GM18526 (cell line): ENCODE data around the gene DOK3.
A peak's percentile ranks its signal among the peaks of the same experiment; 100 is the strongest.

ENCODE experiments used
- POLR2A ChIP-seq: IDR thresholded peaks from 3 replicates; pipeline ENCODE4 v1.6.1; 2011; ENCODE audit not compliant: insufficient read length; ENCODE audit errors: extremely low read depth

The DOK3 gene

DNA sequence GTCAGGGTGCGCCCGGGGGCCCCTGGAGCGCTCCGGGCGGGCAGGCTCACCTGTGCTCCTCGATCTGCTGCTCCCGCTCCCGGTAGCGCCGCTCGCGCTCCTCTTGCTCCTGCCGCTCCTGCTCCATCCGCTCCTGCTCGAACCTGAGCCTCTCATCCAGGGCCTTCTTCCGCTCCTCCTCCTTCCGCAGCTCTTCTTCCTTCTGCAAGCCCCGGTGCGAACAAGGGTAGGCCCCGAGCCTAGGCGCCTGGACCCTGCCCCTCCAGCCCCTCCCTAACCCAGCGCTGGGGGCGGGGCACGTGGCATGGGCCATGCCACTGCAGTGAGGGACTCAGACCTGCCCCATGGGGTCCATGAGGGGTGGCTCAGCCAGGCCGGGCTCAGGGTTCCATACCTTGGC lies 42.8 kb downstream of the DOK3 start:
- no peak for TF ChIP-seq POLR2A

DNA sequence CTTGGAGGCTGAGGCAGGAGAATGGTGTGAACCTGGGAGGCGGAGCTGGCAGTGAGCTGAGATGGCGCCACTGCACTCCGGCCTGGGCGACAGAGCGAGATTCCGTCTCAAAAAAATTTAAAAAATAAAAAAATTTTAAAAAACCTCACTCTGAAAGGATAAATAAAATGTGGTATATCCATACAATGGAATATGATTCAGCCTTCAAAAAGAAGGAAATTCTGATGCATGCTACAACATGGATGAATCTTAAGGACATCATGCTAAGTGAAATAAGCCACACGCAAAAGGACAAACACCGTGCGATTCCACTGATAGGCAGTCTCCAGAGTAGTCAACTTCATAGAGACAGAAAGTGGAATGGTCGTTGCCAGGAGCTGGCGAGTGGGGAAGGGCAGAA lies 44.6 kb downstream of the DOK3 start:
- TF ChIP-seq POLR2A = no peak

DNA sequence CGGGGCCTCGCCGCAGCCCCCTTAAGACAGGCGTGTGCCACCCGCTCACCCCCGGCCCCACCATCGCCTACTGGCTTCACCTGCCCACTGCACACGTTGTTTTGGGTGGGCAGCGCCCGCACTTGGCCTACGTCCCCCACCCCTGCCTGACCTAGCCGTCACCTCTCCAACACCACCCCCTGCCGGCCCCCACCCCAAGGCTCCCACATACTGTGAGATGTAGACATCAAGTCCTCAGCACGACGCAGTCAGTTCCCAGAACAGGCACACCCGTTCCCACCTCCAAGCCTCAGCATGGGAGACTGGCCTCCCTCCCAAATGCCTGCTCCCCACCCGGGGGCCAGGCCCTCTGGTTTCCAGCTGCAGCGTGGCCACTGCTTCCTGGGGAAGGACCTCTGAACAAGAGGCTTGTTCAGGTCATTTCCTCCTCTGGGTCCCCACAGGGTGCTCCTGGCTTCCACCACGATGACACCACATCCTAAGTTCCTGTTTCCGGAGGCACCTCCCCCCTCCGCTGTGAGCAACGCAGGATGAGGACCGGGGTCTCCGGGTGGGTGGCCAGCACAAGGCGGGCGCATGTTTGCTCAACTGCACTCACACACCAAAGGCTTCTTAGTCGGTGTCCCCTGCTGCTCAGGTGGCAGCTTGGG lies 47.5 kb downstream of the DOK3 start:
- no peak for TF ChIP-seq POLR2A

DNA sequence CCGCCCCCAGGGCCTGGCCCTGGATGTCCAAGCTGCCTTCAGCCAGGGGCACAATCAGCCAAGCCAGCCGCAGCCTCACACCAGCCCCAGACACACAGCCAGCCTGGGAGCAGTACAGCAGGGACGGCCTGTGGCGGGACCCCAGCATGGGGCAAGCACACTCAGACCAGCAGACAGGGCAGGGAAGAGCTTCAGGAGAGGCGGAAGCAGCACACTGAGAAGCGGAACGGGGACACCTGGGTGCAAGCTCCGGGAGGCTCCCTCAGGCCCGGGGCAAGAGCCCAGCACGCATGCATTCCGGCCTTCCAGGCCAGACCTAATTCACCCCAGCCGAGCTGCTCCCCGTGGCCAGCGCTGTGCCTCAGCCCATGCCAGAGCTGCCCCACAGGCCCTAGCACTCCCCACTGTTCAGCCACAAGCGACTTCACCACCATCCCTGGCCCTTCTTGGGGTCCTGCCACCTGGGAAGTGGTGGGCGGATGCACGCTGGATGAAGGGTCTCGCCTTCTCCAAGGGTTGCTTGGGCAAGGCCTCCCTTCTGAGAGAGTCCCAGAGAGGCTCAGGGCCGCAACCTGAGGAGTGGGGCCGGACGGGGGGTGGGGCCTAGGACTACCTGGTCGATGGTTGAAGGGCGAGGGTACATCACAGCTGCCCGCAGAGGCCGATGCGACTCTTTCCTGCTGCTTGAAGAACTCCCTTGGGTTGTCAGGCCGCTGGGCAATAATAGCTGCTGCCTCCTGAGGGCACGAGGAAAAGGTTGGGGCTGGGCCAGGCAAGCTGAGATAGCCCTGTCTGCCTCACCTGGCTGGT lies 49.6 kb downstream of the DOK3 start:
- TF ChIP-seq POLR2A = no peak

DNA sequence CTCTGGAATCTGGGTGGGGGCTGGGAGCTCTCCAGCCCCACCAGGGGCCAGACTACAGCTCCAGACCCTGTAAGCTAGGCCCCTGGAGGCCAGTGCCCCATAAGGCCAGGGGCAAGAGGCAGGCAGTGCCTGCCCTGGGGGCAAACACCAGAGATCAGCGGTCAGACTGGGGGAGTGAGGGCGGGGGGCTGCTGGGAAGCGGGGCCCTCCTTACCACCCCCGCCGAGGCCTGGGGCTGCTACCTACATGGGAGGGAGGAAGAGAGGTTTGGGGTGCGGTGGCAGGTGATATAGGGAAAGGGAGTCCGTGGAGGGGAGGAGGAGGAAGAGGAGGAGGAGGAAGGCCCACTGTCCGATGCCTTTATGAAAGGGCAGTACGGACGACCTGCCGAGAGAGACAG lies 50.3 kb downstream of the DOK3 start:
- TF ChIP-seq POLR2A = no peak

DNA sequence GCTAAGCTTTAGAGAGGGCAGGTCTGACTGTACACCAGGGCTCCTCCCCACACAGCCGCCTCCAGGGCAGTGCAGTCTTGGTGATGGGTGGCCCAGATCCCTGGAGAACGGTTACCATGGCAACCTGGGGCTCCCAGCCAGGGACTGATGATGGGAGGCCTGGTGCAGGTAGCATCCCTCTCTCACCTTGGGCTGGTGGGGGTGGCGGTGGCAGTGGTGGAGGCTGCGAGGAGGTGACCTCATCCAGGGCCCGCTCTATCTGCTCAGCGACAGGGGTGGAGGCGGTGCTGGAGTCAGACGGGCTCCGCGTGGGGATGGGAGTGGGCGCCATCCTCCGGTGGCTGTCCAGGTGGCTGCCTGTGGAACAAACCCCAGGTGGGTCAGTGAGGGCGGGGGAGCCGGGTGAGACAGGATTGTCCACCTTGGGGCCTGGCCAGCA lies 50.7 kb downstream of the DOK3 start:
- no peak for TF ChIP-seq POLR2A

DNA sequence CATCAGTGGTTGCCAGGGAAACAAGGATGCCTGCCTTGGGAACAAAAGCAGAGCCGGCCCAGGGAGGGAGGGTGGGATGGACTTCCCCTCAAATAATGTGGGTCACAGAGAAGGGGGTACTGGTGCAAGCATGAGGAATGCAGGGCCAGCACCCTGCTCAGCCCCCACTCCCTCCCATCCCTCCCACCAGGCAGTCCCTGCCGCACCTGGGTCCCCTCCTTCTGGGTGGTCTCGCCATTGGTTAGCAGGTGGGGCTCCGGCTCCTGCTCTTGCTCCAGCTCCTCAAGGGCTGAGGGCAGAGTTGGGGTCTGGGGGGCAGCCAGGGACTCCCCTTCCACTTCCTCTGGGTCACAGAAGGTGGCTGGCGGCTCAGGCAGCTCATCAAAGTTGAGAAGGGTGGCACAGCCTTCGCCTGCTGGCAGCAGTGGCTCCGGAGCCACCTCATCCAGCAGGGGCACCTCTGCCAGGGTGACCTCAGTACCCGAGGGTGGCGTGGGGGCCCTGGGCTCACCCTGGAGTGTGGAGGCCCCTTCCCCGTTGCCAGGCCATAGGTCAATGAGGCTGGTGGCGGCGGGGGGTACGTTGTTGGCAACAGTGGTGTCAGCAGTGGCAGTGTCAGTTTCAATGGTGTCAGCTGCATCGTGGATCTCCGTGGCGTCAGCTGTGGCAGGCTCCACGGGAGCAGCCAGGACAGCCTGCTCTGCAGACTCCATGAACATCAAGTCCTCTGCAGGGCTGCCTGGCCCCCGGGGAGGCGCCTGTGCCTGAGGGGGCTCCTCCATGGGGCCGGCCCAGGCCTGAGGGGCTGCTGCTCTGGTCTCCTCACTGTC lies 51.6 kb downstream of the DOK3 start:
- peak; percentile 6 for TF ChIP-seq POLR2A

DNA sequence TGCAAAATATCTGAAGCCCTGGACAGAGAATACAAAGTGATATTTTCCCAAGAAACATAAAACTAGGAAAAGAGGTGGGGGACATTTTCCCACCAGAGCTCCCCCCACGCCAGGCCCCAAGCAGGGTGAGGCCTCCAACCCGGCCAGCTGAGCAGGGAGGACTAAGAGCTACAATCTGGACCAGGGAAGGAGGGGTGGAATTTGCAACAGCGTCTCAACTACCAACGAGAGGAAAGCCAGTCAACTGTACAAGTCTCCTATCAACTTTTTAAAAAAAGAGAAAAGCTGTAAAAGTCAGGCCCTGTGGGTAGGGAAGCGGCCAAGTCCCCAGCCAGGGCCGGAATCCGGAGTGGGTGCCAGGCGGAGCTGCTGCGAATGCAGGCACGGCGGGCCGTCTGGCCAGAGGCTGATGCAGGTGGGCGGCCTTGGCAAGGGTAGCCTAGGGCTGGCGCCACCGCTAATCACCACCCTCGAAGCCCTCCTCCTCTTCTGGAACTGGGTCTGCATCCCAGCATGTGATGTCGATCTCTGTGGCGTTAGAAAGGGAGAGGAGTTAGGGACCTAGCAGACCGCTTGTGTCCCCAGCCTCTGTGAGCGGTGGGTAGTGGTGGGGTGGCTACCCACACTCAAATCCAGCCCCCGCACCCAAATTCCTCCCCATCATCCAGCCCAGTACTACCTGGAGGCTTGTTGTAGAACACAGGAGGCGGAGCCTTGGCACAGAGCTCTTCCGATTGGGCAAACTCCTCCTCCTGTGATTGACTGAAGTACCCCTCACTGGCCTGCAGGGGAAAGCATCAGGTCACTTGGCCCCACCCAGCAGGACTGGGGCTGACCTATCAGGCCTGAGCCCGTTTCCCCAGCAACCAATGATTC lies 52.4 kb downstream of the DOK3 start:
- TF ChIP-seq POLR2A = no peak

DNA sequence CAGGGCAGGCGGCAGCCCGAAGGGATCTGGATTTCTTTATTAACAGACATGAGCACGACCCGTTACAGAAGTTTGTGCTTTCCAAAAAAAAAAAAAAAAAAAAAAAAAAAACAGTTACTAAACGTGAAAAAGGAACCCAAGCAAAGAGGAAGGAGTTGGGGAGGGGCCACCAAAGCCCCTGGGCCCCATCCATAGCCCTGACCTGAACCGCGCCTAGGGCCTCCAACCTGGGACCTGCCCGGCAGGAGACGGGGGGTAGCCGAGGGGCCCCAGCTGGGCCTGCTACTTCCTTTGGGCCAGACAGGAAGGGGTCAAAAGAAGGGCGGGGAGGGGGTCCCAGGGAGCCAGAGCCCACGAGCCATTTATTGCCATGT lies 53.0 kb downstream of the DOK3 start:
- no peak for TF ChIP-seq POLR2A

DNA sequence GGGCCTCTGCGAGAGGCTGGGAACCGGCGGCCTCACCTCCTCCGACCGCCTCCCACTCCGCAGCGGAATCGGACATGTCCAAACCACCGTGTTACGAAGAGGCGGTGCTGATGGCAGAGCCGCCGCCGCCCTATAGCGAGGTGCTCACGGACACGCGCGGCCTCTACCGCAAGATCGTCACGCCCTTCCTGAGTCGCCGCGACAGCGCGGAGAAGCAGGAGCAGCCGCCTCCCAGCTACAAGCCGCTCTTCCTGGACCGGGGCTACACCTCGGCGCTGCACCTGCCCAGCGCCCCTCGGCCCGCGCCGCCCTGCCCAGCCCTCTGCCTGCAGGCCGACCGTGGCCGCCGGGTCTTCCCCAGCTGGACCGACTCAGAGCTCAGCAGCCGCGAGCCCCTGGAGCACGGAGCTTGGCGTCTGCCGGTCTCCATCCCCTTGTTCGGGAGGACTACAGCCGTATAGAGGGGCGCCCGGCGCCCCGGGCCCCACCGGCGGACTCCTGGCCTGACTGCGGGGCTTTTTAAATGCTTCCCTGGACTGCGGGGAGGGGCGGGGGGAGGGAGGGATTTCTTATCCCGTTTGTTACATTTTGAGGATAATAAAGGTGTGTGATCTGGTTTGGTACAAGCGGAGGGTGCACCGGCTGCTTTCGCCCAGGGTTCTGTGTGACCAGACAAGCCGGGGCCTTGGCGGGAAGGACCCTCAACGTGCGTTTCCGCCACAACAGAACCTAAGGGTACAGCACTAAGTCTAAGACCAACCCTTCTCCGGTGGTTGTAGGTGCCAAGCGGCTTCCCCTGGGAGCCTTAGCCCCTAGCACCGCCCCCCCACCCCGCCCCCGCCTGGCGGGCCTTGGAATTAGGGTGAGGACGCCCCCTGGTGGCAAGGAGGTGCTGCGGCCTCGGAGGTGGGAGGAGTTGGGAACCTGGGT lies 53.7 kb downstream of the DOK3 start:
- TF ChIP-seq POLR2A = peak; percentile 40

DNA sequence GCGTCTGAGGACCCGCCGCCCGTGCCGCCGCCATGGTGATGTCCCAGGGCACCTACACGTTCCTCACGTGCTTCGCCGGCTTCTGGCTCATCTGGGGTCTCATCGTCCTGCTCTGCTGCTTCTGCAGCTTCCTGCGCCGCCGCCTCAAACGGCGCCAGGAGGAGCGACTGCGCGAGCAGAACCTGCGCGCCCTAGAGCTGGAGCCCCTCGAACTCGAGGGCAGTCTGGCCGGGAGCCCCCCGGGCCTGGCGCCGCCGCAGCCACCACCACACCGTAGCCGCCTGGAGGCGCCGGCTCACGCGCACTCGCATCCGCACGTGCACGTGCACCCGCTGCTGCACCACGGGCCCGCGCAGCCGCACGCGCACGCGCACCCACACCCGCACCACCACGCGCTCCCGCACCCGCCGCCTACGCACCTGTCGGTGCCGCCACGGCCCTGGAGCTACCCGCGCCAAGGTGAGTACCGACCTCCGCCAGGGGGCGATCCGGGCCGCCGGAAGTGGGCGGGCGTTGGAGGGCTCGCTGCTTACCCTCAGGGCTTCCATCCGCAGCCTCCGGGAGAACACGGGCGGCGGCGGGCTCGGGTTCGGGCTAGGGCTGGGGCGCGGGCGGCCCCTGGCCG lies 54.5 kb downstream of the DOK3 start:
- TF ChIP-seq POLR2A = peak; percentile 49

DNA sequence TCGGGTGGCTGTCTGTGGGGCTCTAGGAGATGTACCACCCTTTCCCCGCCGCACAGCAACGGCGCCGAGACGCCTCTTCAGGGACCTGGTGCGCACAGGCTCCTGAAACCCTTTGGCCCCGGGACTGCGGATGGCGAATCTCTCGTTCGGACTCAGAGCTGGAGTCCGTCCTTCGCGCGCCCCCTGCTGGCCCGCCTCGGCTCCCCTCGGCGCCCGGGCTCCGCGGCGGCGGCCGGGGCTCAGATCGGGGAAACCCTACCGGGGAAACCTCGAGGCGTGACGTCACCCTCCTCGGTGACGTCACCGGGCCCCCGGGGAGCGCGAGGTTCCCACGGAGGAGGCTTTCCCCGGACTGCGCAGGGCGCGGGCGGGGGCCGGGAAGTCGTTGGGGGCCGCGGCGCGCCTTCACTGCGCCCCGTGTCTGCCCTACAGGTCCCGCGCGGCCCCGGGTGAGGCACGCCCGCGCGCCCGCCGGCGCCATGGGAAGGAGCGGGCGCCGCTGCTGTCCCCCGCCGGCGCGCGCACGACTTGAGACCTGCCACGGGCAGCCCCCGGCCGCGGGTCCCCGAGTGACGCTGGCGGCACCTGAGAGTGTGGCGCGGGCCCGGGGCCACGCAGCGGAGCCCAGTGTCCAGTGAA lies 55.1 kb downstream of the DOK3 start:
- TF ChIP-seq POLR2A = no peak

DNA sequence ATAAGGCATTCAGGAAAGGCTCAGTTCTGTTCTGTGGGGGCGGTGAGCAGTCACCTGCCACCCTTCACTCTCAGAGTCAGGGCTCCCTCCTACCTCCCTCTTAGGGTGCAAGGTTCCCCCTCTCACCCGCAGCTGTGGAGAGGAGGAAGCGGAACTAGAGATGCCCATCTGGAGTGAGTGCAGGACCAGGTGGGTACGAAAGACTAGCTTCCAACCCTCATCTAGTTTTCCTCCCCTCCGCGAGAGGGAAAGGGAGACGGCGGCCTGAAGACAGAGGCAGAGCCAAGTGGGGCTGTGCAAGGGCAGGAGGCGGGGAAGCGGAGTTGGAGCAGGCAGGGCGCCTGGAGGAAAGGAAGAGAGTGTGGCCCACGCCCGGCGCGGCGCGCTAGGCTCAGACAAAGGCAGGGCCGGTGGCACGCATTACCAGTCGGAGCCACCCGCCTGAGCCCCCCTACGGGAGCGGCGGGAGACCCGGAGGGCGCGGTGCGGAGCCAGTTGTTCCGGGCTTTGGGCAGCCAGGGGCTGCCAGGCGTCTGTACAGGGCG lies 55.7 kb downstream of the DOK3 start:
- no peak for TF ChIP-seq POLR2A
